Fibroblast of mammary gland (primary cell): ENCODE data around the gene OPCML.

Experiments
- DNase-seq: peaks from one replicate; pipeline ENCODE4 v3.0.0-alpha.2; 2010; ENCODE audit warnings: low read depth
- H3K4me3 ChIP-seq: 2 replicates; pipeline ENCODE4 v1.5.1; 2011; ENCODE audit warnings: low read depth, mild to moderate bottlenecking, low read length, moderate library complexity; ENCODE audit not compliant: control insufficient read depth
- CTCF ChIP-seq: conservative IDR thresholded peaks from 2 replicates; pipeline ENCODE4 v1.5.1; 2011; ENCODE audit warnings: low read depth, low read length, inconsistent platforms; ENCODE audit not compliant: control insufficient read depth, insufficient read depth

The OPCML gene

GRCh38 chr11:133337951-133338418, 194.3 kb downstream of the OPCML start:
- H3K4me3 ChIP-seq: no peak overlapping the region
- DNase-seq: no peak
- TF ChIP-seq CTCF: no peak

GRCh38 chr11:133337193-133337592, 195.1 kb downstream of the OPCML start:
- no peak overlapping the region for H3K4me3 ChIP-seq
- DNase-seq: no peak
- TF ChIP-seq CTCF: no peak

- DNase-seq: no peak
- H3K4me3 ChIP-seq: no peak overlapping the region
- TF ChIP-seq CTCF: no peak
Measured at GRCh38 chr11:133331031-133331430, 201.3 kb downstream of the OPCML start.

GRCh38 chr11:133326849-133327248, 205.5 kb downstream of the OPCML start:
- no peak for DNase-seq
- H3K4me3 ChIP-seq: no peak overlapping the region
- no peak for TF ChIP-seq CTCF

- H3K4me3 ChIP-seq: no peak overlapping the region
- no peak for DNase-seq
- TF ChIP-seq CTCF: no peak
Measured at GRCh38 chr11:133326332-133326731, 206.0 kb downstream of the OPCML start.

GRCh38 chr11:133325711-133326110, 206.6 kb downstream of the OPCML start:
- no peak overlapping the region for H3K4me3 ChIP-seq
- no peak for TF ChIP-seq CTCF
- DNase-seq: no peak

GRCh38 chr11:133323354-133323753, 208.9 kb downstream of the OPCML start:
- DNase-seq: no peak
- TF ChIP-seq CTCF: no peak
- no peak overlapping the region for H3K4me3 ChIP-seq
